ENCODE data around the gene OCIAD2.
"Not testable (repeated sequence)": the region's sequence is repeated elsewhere in the genome, so short reads cannot be mapped to it uniquely, and the experiment has no call there.

OCIAD2 gene

DNA sequence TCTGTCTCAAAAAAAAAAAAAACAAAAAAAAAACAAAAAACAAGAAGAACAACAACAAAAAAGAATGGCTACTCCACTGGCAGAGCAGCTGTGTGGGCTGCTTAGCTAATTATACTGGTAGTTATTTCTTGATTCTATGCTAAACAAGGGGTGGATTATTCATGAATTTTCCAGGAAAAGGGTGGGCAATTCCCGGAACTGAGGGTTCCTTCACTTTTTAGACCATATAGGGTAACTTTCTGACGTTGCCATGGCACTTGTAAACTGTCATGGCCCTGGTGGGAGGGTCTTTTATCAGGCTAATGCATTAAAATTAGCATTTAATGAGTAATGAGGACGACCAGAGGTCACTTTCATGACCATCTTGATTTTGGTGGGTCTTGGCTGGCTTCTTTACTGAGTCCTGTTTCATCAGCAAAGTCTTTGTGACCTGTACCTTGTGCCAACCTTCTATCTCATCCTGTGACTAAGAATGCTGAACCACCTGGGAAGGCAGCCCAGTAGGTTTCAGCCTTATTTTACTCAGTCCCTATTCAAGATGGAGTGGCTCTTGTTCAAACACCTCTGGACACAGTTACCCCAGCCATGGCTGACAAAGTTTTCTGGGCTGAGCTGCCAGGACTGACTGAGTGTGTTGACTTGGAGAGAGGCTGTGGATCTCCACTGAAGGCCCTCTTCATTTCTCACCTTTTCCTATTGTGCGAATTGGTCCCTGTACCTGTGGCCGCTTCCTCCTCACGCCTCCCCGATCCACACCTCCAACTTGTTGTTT is 1.3 kb upstream of the OCIAD2 start:
- in situ Hi-C loops (cut with HindIII; ENCODE audit: low sequenced_read_pairs): no loop called here

DNA sequence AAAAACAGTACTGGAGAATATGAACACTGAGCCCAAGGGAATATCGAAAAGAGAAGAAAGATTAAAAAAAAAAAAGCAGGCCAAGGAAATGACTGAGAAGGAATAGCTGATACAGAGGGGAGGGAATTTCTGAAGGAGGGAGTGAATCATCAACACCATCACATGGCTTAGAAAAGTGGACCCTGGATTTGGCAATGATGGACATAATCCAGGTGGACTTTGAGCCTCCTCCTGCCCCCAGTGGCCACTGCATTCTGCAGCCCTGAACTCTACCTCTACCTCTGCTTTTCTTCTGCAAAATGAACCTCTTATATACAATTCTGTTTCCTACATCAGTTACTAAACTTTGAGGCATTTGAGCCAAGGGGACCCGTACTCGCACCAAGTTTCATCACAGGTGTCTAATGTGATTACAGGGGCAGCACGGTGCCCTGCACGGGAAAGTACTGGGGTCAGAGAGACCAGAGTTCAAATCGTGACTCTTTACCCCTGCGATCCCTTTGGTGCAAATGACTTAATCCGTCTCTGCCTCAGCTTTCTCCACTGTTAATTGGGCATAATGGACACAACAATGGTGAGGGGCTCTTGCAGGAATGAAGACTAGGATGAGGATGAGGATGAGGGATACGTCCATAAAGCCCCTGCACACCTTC is 1.1 kb downstream of the OCIAD2 start:
- in situ Hi-C loops (cut with HindIII; ENCODE audit: low sequenced_read_pairs): no loop called here

DNA sequence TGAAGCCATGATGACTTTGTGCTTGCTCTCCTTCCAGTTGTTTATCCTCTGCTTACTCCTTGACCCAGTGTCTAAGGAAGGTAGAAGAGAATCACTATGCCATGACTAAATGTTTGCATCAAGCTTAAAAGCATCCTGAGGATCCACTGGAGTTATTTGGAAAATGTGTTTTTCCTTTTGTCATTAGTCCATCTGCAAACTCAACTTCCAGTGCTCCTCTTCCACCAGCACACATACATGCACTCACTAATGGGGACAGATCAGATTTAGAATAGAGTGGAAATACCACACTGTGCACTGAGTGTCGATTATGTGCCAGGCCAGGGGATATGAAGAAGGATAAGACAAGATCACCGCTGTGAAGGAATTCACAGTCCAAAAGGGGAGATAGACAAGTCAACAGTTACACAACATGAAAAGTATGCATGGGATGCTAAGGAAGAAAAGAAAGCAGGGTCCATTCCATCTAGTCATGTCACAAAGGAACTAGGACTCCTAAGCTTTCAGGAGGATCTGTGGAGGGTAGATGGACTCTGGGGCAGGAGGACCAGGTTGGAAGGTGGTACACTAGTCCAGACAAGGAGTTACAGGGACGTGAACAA is 1.9 kb downstream of the OCIAD2 start:
- in situ Hi-C loops (cut with HindIII; ENCODE audit: low sequenced_read_pairs): no loop called here

DNA sequence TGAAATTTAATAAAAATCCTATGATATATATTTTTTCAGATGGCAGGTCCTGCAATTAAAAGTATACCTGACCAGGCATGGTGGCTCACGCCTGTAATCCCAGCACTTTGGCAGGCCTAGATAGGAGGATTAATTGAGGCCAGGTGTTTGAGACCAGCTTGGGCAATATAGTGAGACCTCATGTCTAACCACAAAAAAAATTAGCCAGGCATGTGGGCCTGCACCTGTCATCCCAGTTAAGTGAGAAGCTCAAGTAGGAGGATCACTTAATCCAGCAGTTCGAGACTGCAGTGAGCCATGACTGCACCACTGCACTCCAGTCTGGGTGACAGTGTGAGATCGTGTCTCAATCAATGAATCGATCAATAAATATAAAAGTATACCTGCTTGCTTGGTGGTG is 2.5 kb downstream of the OCIAD2 start:
- in situ Hi-C loops (cut with HindIII; ENCODE audit: low sequenced_read_pairs): no loop called here

DNA sequence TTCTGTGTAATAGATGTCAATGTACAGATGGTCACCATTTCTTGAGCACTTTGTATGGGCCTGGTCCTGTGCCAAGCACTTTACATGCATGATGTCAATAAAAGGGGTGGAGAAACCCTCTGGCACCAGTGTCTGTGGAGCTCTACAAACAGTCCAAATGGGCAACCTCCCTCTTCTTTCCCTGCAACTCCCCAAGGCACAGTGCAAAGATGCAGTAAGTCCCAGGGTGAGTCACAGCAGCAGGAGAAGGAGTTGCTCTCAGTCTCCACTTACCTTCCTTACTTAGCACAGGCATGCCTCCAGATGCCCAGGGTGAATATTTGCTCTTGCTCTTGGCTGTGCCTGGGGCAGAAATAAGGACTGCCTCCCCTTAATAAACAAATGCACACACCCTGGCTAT is 4.3 kb downstream of the OCIAD2 start:
- in situ Hi-C loops (cut with HindIII; ENCODE audit: low sequenced_read_pairs): no loop called here

DNA sequence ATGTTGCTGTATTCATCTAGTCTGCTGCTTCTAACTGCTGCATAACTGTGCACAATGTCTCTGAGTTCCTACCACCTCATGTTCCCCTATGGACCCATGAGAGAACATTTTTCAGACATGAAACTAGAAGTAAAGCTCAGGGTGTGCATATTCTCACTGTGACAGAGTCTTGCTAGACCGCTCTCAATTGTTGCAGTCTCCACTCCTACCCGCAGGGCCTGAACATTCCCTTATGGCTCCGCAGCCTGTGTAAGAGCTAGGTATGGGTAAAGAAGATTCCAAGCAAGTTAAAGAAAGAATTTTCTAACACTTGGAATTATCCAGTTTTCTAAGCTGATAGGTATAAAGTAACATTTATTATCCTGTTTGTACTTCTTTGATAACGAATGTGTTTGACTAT is 5.4 kb downstream of the OCIAD2 start:
- in situ Hi-C loops (cut with HindIII; ENCODE audit: low sequenced_read_pairs): no loop called here

DNA sequence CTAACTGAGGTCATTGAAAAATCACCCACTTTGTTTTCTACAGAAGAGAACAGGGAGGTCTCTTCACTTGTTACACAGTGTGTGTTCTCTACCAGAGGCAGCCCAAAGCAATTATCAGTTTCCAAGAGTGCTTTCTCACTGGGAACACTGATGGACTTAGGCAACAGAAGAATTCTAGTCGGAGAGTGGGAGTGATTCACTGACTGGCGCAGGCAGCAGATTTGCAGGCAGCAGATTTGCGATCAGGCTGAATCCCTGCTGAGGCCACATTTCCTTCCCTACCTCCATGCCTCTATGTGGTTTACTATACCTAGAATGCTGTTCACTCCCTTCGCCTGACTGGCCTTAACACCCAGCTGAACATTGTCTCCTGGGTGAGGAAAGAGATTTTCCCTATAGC is 6.6 kb downstream of the OCIAD2 start:
- in situ Hi-C loops (cut with HindIII; ENCODE audit: low sequenced_read_pairs): no loop called here

DNA sequence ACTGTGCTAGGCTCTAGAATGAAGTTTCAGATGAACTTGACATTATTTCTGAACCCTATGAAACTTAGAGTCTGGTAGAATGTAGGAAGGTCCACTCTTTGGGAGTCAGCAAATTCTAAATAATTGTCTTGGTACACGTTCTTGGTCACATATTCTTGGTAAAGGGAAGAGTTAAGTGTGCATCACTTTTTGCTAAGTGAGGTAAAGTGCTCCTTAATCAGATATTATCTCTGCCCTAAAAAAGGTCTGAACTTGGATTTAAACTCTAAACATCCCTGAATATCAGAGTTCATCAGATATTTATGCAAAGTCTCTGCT is 7.2 kb downstream of the OCIAD2 start:
- in situ Hi-C loops (cut with HindIII; ENCODE audit: low sequenced_read_pairs): no loop called here

DNA sequence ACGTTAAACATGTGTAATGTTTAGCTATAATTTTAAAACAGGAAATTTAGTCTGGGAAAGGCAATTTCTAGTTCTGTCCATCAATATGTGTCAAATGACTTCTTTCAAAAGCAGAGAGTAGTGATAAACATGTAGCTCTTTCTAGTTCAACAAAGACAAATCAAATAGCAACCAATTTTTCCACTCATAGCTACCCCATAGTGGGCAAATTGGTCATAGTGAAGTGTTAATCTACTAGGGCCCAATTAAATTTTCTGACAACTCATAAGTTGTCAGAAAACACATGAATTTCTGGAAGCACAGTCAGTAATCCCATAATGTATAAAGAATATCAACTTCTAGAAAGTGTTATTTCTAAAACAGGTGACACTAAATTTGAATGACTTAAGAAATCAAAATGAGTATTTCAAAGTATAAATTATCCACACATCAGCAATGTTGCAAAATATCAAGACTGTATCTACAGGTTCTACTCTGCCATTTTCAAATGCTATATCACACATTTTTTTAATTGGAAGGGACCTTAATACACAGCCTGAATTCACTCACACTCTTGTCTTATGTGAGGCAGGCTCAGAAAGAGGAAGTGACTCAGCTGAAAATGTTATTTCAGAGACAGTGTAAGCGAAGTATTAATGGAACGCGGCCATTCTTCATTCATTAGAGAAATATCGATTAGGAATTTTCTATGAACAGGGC is 7.7 kb downstream of the OCIAD2 start:
- in situ Hi-C loops (cut with HindIII; ENCODE audit: low sequenced_read_pairs): no loop called here

DNA sequence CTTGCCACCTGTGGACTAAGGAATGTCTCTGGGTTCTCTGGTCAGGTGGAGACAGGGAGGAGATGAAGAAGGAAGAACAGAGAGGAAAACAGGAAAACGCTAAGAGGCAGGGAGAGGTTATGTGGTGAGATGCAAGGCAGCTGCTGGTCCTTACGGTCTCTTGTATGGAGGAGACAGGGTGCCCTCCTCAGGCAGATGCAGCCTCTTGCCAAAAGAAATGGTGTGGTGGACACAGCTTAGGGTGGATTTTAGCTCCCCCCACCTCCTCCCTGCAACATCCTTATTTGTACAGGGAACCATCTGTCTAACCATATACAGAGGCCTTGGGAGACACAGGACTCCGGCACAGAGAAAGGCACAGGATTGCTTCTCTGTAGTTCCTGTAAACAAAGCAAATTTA is 9.7 kb downstream of the OCIAD2 start:
- in situ Hi-C loops (cut with HindIII; ENCODE audit: low sequenced_read_pairs): no loop called here

DNA sequence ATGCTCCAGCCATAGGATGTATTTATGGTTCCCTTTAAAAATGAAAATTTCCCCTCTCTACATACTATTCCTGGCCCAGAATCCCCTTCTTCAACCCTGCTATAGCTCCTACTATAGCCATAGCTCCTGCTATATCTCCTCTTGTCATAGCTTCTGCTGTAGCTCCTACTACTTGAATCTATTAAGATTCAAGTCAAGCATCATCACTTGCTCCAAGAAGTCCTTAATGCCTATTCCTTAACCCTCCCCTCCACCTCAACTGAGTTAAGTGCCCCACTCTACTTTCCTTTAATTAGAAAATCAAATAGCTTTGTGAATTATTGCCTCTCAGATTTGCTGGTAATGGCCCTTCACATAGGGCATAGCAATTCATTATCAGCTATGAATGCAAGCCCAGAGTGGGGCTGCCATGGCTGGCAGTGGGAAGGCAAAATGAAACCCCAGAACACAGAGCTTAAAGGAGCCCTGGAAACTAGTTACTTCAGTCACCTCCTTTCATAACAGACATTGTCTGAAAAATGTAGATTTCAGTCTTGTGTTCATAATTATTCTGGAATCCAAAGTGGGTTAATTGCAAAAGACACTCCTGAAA is 15.4 kb downstream of the OCIAD2 start:
- in situ Hi-C loops (cut with HindIII; ENCODE audit: low sequenced_read_pairs): no loop called here

DNA sequence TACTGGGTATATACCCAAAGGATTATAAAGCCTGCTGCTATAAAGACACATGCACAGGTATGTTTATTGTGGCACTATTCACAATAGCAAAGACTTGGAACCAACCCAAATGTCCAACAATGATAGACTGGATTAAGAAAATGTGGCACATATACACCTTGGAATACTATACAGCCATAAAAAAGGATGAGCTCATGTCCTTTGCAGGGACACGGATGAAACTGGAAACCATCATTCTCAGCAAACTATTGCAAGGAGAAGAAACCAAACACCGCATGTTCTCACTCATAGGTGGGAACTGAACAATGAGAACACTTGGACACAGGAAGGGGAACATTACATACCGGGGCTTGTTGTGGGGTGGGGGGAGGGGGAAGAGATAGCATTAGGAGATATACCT is 16.8 kb downstream of the OCIAD2 start:
- in situ Hi-C loops (cut with HindIII; ENCODE audit: low sequenced_read_pairs): not testable (repeated sequence)

DNA sequence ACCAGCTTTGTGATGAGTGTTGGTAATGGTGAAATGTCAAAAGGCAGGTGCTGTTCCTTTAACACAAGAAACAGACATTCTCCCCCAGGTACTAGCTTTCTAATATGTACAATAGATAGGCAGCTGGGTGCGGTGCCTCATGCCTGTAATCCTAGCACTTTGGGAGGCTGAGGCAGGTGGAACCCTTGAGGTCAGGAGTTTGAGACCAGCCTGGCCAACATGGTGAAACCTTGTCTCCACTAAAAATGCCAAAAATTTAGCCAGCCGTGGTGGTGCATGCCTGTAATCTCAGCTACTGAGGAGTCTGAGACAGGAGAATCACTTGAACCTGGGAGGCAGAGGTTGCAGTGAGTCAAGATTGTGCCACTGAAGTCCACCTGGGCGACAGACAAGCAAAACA is 24.9 kb downstream of the OCIAD2 start:
- in situ Hi-C loops (cut with HindIII; ENCODE audit: low sequenced_read_pairs): not testable (repeated sequence)

DNA sequence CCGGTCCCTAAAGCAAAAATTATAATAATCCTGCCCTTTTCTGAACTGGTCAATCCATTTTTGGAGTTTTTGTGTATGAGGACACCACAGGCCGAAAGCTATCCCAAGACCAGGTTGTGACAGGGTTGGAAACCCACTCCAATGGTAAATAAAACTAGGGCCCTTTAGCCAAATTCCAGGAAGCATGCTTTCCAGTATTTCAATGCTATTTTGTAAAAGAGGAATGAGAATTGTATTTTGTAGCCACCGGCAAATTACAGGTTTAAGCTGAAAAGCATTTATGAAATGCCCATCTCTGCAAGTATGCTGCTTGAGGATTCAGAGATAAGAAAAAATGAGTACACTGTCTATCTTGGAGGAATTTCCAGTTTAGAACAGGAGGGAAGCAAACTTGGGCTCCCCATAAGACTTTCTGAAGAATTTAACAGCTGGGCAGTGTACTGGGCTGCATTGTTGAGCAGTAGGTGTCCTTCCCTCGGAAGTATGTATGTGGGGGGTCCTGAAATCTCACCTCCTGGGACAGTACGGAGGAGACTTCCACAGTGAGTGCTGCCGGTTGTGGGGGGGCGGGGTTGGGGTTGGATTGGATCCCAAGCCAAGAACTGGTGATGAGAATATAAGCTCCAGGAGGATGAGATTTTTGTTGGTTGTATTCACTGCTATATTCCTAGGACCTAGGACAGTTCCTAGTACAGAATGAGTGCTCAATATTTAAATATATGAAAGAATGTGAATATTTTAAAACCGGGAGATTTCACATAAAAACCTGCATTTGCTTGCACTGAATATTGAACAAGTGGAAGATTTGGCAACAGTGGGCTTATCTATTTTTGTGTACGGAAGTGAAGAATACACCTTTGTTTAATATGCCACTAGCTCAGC is 26.8 kb downstream of the OCIAD2 start:
- in situ Hi-C loops (cut with HindIII; ENCODE audit: low sequenced_read_pairs): no loop called here

DNA sequence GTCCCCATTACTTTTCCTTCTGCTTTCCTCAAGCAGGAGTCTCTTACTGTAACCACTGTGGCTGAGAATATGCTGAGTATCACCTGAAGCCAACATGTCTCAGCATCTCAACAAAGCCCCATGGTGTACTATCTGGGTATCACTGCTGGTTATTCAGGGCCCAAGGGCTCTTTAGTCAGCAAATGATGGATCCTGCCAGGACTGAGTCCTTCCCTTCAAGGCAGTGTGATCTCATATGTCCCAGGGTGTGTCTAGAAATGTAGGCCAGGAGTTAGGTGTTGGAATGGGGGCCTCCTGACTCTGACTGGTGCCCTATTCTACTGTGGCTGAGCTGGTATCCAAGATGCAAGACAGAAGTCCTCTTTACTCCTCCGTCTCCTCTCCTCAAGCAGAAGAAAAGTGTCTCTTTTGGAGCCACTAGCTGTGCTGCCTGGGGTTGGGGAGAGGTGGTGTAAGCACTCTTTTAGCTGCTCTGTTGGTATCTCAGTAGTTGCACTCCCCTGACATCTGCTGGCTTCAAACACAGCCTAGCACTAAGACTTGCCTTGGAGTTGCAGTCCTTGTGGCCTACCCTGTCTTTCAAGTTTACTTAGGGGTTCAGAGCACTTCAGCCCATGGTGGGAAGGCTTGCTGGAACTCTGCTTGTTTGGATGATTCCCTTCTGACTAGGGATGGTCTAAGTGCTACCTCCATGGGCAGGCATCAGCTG is 28.6 kb downstream of the OCIAD2 start:
- in situ Hi-C loops (cut with HindIII; ENCODE audit: low sequenced_read_pairs): no loop called here

DNA sequence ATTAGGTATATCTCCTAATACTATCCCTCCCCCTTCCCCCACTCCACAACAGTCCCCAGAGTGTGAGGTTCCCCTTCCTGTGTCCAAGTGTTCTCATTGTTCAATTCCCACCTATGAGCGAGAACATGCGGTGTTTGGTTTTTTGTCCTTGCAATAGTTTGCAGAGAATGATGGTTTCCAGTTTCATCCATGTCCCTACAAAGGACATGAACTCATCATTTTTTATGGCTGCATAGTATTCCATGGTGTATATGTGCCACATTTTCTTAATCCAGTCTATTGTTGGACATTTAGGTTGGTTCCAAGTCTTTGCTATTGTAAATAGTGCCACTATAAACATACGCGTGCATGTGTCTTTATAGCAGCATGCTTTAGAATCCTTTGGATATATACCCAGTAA is 41.9 kb downstream of the OCIAD2 start:
- in situ Hi-C loops (cut with HindIII; ENCODE audit: low sequenced_read_pairs): not testable (repeated sequence)

DNA sequence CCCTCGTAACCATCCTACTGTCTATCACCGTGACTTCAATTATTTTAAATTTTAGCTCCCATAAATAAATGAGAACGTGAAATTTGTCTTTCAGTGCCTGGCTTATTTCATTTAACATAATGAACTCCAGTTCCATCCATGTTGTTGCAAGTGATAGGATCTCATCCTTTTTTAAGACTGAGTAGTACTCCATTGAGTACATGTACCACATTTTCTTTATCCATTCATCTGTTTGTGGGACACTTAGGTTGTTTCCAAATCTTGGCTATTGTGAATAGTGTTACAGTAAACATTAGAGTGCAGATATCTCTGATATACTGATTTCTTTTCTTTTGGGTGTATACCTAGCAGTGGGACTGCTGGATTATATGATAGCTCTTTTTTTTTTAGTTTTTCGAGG is 42.8 kb downstream of the OCIAD2 start:
- in situ Hi-C loops (cut with HindIII; ENCODE audit: low sequenced_read_pairs): no loop called here

DNA sequence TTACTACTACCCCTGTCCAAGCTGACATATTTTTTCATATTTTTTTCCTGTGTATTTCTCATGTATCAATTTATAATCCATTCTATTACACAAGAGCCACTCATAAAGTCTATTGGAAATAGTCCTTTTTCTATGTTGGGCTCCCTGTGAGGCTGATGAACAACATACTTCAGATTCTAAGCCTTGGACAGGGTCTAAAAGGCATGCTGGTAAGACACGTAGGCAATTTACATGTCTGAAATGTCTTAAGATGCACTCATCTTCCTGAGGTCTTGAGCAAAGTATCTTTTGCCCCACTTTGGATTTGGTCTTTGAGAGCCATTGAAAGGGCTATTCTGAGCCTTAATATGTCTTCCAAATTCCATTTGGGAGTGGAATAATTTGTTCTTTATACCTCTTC is 43.9 kb downstream of the OCIAD2 start:
- in situ Hi-C loops (cut with HindIII; ENCODE audit: low sequenced_read_pairs): no loop called here

DNA sequence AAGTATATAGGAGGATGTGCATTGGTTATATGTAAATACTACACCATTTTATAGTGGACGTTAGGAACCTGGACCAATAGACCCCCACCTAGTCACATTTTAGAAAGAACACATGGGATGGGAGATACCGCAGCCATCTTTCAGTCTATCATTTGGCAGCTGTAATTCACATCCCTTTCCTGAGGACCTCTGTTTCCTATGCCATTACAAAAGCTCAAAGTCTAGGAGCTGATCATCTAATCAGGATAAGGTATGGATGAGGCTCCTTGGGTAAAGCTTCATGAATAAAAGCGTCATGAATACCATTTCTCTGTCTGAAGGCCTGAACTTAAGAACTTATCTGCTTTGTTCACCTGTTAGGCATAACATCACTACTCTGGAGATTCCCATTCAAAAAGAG is 44.5 kb downstream of the OCIAD2 start:
- in situ Hi-C loops (cut with HindIII; ENCODE audit: low sequenced_read_pairs): no loop called here

DNA sequence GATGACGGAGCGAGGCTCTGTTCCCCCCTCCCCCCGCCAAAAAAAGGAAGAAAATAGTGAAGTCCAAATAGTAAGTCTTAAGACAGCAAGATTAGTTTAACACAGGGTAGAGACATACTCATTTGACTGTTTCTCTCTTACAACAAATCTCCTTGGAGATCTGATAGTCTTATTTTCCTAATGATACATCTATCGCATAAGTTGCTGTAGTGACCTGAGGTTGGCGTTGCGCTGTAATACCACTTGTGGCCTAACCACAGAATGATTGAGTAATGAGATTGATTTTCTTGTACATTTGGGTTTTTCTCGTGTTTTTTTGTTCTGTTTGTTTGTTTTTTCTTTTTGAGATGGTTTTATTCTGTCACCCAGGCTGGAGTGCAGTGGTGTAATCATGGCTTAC is 48.4 kb downstream of the OCIAD2 start:
- in situ Hi-C loops (cut with HindIII; ENCODE audit: low sequenced_read_pairs): no loop called here
